Hepatocyte (in vitro differentiated cells): ENCODE data around the gene CARMIL1. TPM values are rescaled to one million over a fixed set of nuclear protein-coding genes. Genes with fewer than 3 reads are reported as not detected.

Experiments
- DNase-seq: peaks from one replicate; pipeline ENCODE4 v3.0.0-alpha.2; 2016; ENCODE audit warnings: low spot score
- H2AFZ ChIP-seq: fragments of 200-600 bp; sonication (generic); 2 replicates; pipeline ENCODE4 v1.6.0; 2016; ENCODE audit warnings: antibody characterized with exemption, mild to moderate bottlenecking
- H3K27ac ChIP-seq: fragments of 200-600 bp; sonication (generic); 2 replicates; pipeline ENCODE4 v1.5.1; 2016; ENCODE audit warnings: mild to moderate bottlenecking
- H3K27me3 ChIP-seq: fragments of 200-600 bp; sonication (generic); 2 replicates; pipeline ENCODE4 v1.6.1; 2016
- H3K36me3 ChIP-seq: fragments of 200-600 bp; sonication (generic); replicated peaks from 2 replicates; pipeline ENCODE4 v1.5.1; 2016; ENCODE audit warnings: low read depth; ENCODE audit not compliant: insufficient read depth
- H3K4me1 ChIP-seq: fragments of 200-600 bp; sonication (generic); 2 replicates; pipeline ENCODE4 v1.5.1; 2016; ENCODE audit warnings: mild to moderate bottlenecking, moderate library complexity; ENCODE audit not compliant: insufficient read depth
- H3K4me2 ChIP-seq: fragments of 200-600 bp; sonication (generic); 2 replicates; pipeline ENCODE4 v1.6.0; 2016
- H3K4me3 ChIP-seq: fragments of 200-600 bp; sonication (generic); 2 replicates; pipeline ENCODE4 v1.5.1; 2016; ENCODE audit warnings: mild to moderate bottlenecking
- H3K79me2 ChIP-seq: fragments of 200-600 bp; sonication (generic); 2 replicates; pipeline ENCODE4 v1.6.0; 2017; ENCODE audit warnings: mild to moderate bottlenecking
- H3K9me2 ChIP-seq: fragments of 200-600 bp; sonication (generic); replicated peaks from 2 replicates; pipeline ENCODE4 v1.6.0; 2017; ENCODE audit warnings: mild to moderate bottlenecking; ENCODE audit not compliant: insufficient read depth
- H3K9me3 ChIP-seq: fragments of 200-600 bp; sonication (generic); 2 replicates; pipeline ENCODE4 v1.5.1; 2016; ENCODE audit warnings: low read depth, mild to moderate bottlenecking
- H4K20me1 ChIP-seq: fragments of 200-600 bp; sonication (generic); 2 replicates; pipeline ENCODE4 v1.6.0; 2016; ENCODE audit warnings: mild to moderate bottlenecking; ENCODE audit not compliant: insufficient read depth, poor library complexity, severe bottlenecking
- CTCF ChIP-seq: fragments of 200-600 bp; sonication (generic); IDR thresholded peaks from 2 replicates; pipeline ENCODE4 v1.5.1; 2016; ENCODE audit warnings: antibody characterized with exemption, mild to moderate bottlenecking; ENCODE audit not compliant: poor library complexity
- EZH2 ChIP-seq: fragments of 200-600 bp; sonication (generic); IDR thresholded peaks from 2 replicates; pipeline ENCODE4 v1.6.1; 2016; ENCODE audit warnings: antibody characterized with exemption, mild to moderate bottlenecking, borderline replicate concordance
- EZH2phosphoT487 ChIP-seq: fragments of 200-600 bp; sonication (generic); IDR thresholded peaks from one replicate; pipeline ENCODE4 v1.6.1; 2018; ENCODE audit warnings: antibody characterized with exemption, mild to moderate bottlenecking, low read depth, moderate library complexity; ENCODE audit not compliant: unreplicated experiment, severe bottlenecking
- WGBS: methylation state at CpG from one replicate; pipeline ENCODE4 v1.1.6; 2016; ENCODE audit warnings: low lambda C conversion rate; ENCODE audit errors: missing lambda C conversion rate; 5-methylcytosine and 5-hydroxymethylcytosine counted together
- polyA plus RNA-seq: library from polyadenylated mRNA; unstranded; fragments of >200 nt; fragmentation: Nextera tagmentation; extraction: Ambion mirVana; gene quantifications from 2 replicates; pipeline ENCODE4 v1.2.1, GENCODE V29; 2016
- total RNA-seq: library from RNA; depleted of rRNA; stranded (reverse); fragments of >200 nt; gene quantifications from 2 replicates; pipeline ENCODE4 v1.2.3, GENCODE V29; 2014

The CARMIL1 gene
- total and polyA plus RNA-seq, 2 experiments from 2014 or later = 19.5 to 40.6 TPM

DNA sequence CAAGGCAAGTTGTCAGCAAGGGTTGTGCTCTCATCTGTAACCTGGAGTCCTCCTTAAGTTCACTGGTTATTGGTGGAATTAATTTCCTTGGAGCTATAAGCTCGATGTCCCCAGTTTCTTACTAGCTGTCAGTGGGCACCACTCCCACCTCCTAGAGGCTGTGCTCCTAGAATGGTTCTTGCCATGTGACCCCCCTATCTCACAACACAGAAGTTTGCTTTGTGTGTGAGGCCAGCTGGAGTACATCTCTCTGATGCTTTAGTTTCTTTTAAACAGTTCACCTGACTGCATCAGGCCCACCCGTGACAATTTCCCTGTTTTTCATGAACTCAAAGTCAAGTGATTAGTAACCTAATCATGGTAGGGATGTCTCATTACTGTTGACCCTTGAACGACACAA is 193.7 kb downstream of the CARMIL1 start:
- no peaks in the 10 kb centered on the region for H3K79me2 ChIP-seq
- H3K27me3 ChIP-seq = no peaks in the 10 kb centered on the region
- H3K9me2 ChIP-seq = no peaks in the 10 kb centered on the region
- no peak for DNase-seq
- H4K20me1 ChIP-seq = no peaks in the 10 kb centered on the region
- WGBS = 92% methylated on average over 3 of the region's 3 CpGs
- H3K4me3 ChIP-seq = no peak overlapping the region
- no peaks in the 10 kb centered on the region for H3K4me1 ChIP-seq
- no peaks in the 10 kb centered on the region for H3K36me3 ChIP-seq
- H3K4me2 ChIP-seq = no peak overlapping the region
- H2AFZ ChIP-seq = no peak overlapping the region
- TF ChIP-seq EZH2 = no peak
- no peak for TF ChIP-seq CTCF
- no peak for TF ChIP-seq EZH2phosphoT487
- H3K9me3 ChIP-seq = no peaks in the 10 kb centered on the region
- H3K27ac ChIP-seq = no peak overlapping the region

- no peak overlapping the region for H2AFZ ChIP-seq
- H3K9me3 ChIP-seq = no peaks in the 10 kb centered on the region
- H3K9me2 ChIP-seq = no peaks in the 10 kb centered on the region
- H3K4me1 ChIP-seq = no peaks in the 10 kb centered on the region
- no peak for DNase-seq
- H3K4me3 ChIP-seq = no peak overlapping the region
- H4K20me1 ChIP-seq = no peaks in the 10 kb centered on the region
- TF ChIP-seq EZH2 (no peak), CTCF (no peak), EZH2phosphoT487 (no peak)
- H3K27me3 ChIP-seq = no peaks in the 10 kb centered on the region
- no peaks in the 10 kb centered on the region for H3K36me3 ChIP-seq
- WGBS = 92% methylated on average over 3 of the region's 3 CpGs
- no peak overlapping the region for H3K27ac ChIP-seq
- no peak overlapping the region for H3K4me2 ChIP-seq
- H3K79me2 ChIP-seq = no peaks in the 10 kb centered on the region
These were observed 194.3 kb downstream of the CARMIL1 start for GRCh38 chr6:25473447-25473846.

DNA sequence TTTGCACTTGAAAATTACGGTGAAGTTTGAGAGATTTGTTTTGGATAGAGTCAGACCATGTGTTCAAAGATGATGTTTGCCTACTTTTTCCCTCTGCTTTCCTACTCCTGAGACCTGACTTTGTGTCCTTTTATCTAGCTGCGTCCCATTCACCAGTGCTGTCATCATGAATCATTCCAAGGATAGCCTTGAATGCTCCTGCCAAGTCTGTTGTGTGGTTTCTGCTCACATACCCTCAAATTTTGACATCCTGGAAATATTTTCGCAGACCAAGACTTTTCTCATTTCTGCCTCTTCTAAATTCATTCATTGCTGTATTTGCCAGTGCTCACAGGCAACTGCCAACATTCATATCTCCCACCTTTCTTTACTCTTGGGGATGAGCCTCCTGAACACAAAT is 197.0 kb downstream of the CARMIL1 start:
- Histone ChIP-seq H3K27ac (no peak overlapping the region), H3K9me3 (no peaks in the 10 kb centered on the region), H3K9me2 (no peaks in the 10 kb centered on the region), H3K4me1 (no peaks in the 10 kb centered on the region), H2AFZ (no peak overlapping the region), H3K36me3 (no peaks in the 10 kb centered on the region), H3K79me2 (no peaks in the 10 kb centered on the region), H3K27me3 (no peaks in the 10 kb centered on the region), H3K4me3 (no peak overlapping the region), H4K20me1 (no peaks in the 10 kb centered on the region), H3K4me2 (no peak overlapping the region)
- 89% methylated on average over 3 of the region's 3 CpGs for WGBS
- no peak for DNase-seq
- TF ChIP-seq EZH2phosphoT487 (no peak), CTCF (no peak), EZH2 (no peak)

GRCh38 chr6:25477006-25477590 is 197.9 kb downstream of the CARMIL1 start:
- H2AFZ ChIP-seq = no peak overlapping the region
- H3K27ac ChIP-seq = no peak overlapping the region
- no peak overlapping the region for H3K4me2 ChIP-seq
- no peaks in the 10 kb centered on the region for H3K9me2 ChIP-seq
- no peaks in the 10 kb centered on the region for H3K27me3 ChIP-seq
- no peaks in the 10 kb centered on the region for H3K4me1 ChIP-seq
- WGBS = 61% methylated on average over 4 of the region's 4 CpGs
- no peaks in the 10 kb centered on the region for H3K36me3 ChIP-seq
- DNase-seq = peak; percentile 18
- H3K4me3 ChIP-seq = no peak overlapping the region
- H3K9me3 ChIP-seq = no peaks in the 10 kb centered on the region
- no peaks in the 10 kb centered on the region for H3K79me2 ChIP-seq
- no peaks in the 10 kb centered on the region for H4K20me1 ChIP-seq
- TF ChIP-seq EZH2 = no peak
- no peak for TF ChIP-seq EZH2phosphoT487
- TF ChIP-seq CTCF = no peak
